ENCODE data around the gene ZDHHC15.
"Not testable (repeated sequence)": the region's sequence is repeated elsewhere in the genome, so short reads cannot be mapped to it uniquely, and the experiment has no call there.

GRCh38 chrX:75407153-75407552 is 115.7 kb downstream of the ZDHHC15 start:
- not testable (repeated sequence) for TF ChIP-seq CTCF, EZH2, EZH2phosphoT487 (IDR thresholded peaks at IDR 0.05)
